ENCODE data around the gene CREBBP. TPM values are rescaled to one million over a fixed set of nuclear protein-coding genes. Genes with fewer than 3 reads are reported as not detected.

CREBBP gene
- total RNA-seq, 1 experiment from 2014 or later, result 79.6 TPM

- no peak overlapping the region for H3K4me3 ChIP-seq (ENCODE audit: low read depth, low read length, poor library complexity, severe bottlenecking)
- no peaks in the 10 kb centered on the region for H3K9me3 ChIP-seq (ENCODE audit: low read depth, low read length, poor library complexity, severe bottlenecking)
- H3K36me3 ChIP-seq (ENCODE audit: insufficient read depth, low read length, poor library complexity, severe bottlenecking), result peaks cover 77% of the 10 kb centered on the region
- TF ChIP-seq EZH2 (IDR thresholded peaks at IDR 0.05; ENCODE audit: borderline replicate concordance, low read depth, low read length, poor library complexity, severe bottlenecking) (no peak), CTCF (conservative IDR thresholded peaks at IDR 0.05; ENCODE audit: low read depth, low read length) (no peak)
- H3K4me1 ChIP-seq (ENCODE audit: insufficient read depth, low read length, poor library complexity, severe bottlenecking), result no peaks in the 10 kb centered on the region
- no peak for DNase-seq (ENCODE audit: low spot score)
- intact Hi-C loops (cut with micrococcal nuclease; ENCODE audit: unreplicated experiment), result no loop called here
- no peak overlapping the region for H3K27ac ChIP-seq (ENCODE audit: low read depth, low read length, poor library complexity, severe bottlenecking)
- H3K27me3 ChIP-seq (replicated peaks; ENCODE audit: insufficient read depth, low read depth, low read length, poor library complexity), result no peaks in the 10 kb centered on the region
- BruUV-seq (replicated peaks), result no TSS peak
- CTCF ChIA-PET, result no interaction called here
- POLR2A ChIA-PET (ENCODE audit: low non-redundant PET), result no interaction called here
Observed at GRCh38 chr16:3736116-3736515, 144.4 kb downstream of the CREBBP start.

- Histone ChIP-seq H3K4me3 (ENCODE audit: low read depth, low read length, poor library complexity, severe bottlenecking) (no peak overlapping the region), H3K9me3 (ENCODE audit: low read depth, low read length, poor library complexity, severe bottlenecking) (no peaks in the 10 kb centered on the region), H3K4me1 (ENCODE audit: insufficient read depth, low read length, poor library complexity, severe bottlenecking) (no peaks in the 10 kb centered on the region), H3K36me3 (ENCODE audit: insufficient read depth, low read length, poor library complexity, severe bottlenecking) (peaks cover 77% of the 10 kb centered on the region), H3K27me3 (replicated peaks; ENCODE audit: insufficient read depth, low read depth, low read length, poor library complexity) (no peaks in the 10 kb centered on the region), H3K27ac (ENCODE audit: low read depth, low read length, poor library complexity, severe bottlenecking) (no peak overlapping the region)
- ChIA-PET CTCF (no interaction called here), POLR2A (ENCODE audit: low non-redundant PET) (no interaction called here)
- no peak for DNase-seq (ENCODE audit: low spot score)
- BruUV-seq (replicated peaks), result no TSS peak
- intact Hi-C loops (cut with micrococcal nuclease; ENCODE audit: unreplicated experiment), result no loop called here
- TF ChIP-seq CTCF (conservative IDR thresholded peaks at IDR 0.05; ENCODE audit: low read depth, low read length) (no peak), EZH2 (IDR thresholded peaks at IDR 0.05; ENCODE audit: borderline replicate concordance, low read depth, low read length, poor library complexity, severe bottlenecking) (no peak)
Observed at GRCh38 chr16:3735541-3735940, 145.0 kb downstream of the CREBBP start.

GRCh38 chr16:3734758-3735221 lies 145.7 kb downstream of the CREBBP start:
- H3K9me3 ChIP-seq (ENCODE audit: low read depth, low read length, poor library complexity, severe bottlenecking), result no peaks in the 10 kb centered on the region
- no peak overlapping the region for H3K4me3 ChIP-seq (ENCODE audit: low read depth, low read length, poor library complexity, severe bottlenecking)
- no peak for TF ChIP-seq CTCF (conservative IDR thresholded peaks at IDR 0.05; ENCODE audit: low read depth, low read length)
- no peak for TF ChIP-seq EZH2 (IDR thresholded peaks at IDR 0.05; ENCODE audit: borderline replicate concordance, low read depth, low read length, poor library complexity, severe bottlenecking)
- BruUV-seq (replicated peaks), result no TSS peak
- no peaks in the 10 kb centered on the region for H3K27me3 ChIP-seq (replicated peaks; ENCODE audit: insufficient read depth, low read depth, low read length, poor library complexity)
- no peaks in the 10 kb centered on the region for H3K4me1 ChIP-seq (ENCODE audit: insufficient read depth, low read length, poor library complexity, severe bottlenecking)
- ChIA-PET POLR2A (ENCODE audit: low non-redundant PET) (no interaction called here), CTCF (no interaction called here)
- no peak overlapping the region for H3K27ac ChIP-seq (ENCODE audit: low read depth, low read length, poor library complexity, severe bottlenecking)
- intact Hi-C loops (cut with micrococcal nuclease; ENCODE audit: unreplicated experiment), result no loop called here
- H3K36me3 ChIP-seq (ENCODE audit: insufficient read depth, low read length, poor library complexity, severe bottlenecking), result peaks cover 77% of the 10 kb centered on the region
- DNase-seq (ENCODE audit: low spot score), result no peak

Data from A673 (cell line).